ENCODE measurements around the gene PXDN.
A peak's percentile ranks its signal among the peaks of the same experiment; 100 is the strongest.

The PXDN gene

GRCh38 chr2:1605102-1606045, 138.9 kb downstream of the PXDN start:
- peak; percentile 46 for DNase-seq (ENCODE audit: low read depth)
- TF ChIP-seq CTCF (conservative IDR thresholded peaks at IDR 0.05; ENCODE audit: control insufficient read depth, insufficient read depth, low read depth, low read length) = no peak
- H3K4me3 ChIP-seq (ENCODE audit: control insufficient read depth, low read depth, low read length) = no peak overlapping the region

- no peak for TF ChIP-seq CTCF (conservative IDR thresholded peaks at IDR 0.05; ENCODE audit: control insufficient read depth, insufficient read depth, low read depth, low read length)
- H3K4me3 ChIP-seq (ENCODE audit: control insufficient read depth, low read depth, low read length) = no peak overlapping the region
- DNase-seq (ENCODE audit: low read depth) = no peak
Observed at GRCh38 chr2:1603521-1603920, 140.8 kb downstream of the PXDN start.

DNA sequence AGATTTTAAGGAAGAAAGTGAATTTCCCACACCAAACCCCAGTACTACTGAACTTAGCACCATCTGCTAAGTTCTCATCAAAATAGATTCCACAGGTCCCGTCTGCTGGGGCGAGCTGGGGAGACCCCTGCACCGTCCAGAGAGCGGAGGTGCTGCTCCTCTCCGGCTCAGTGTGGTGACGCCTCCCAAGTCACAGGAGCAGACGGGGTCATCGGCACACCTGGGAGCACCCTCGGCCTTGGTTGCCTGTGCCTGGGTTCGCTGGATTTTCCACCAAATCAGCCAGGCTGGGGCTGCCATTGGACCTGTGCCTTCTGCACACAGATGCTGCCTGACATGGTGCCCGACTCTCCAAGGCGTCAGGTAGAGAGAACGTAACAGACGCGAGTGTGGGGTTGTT, 141.3 kb downstream of the PXDN start:
- no peak overlapping the region for H3K4me3 ChIP-seq (ENCODE audit: control insufficient read depth, low read depth, low read length)
- no peak for DNase-seq (ENCODE audit: low read depth)
- TF ChIP-seq CTCF (conservative IDR thresholded peaks at IDR 0.05; ENCODE audit: control insufficient read depth, insufficient read depth, low read depth, low read length) = no peak

DNA sequence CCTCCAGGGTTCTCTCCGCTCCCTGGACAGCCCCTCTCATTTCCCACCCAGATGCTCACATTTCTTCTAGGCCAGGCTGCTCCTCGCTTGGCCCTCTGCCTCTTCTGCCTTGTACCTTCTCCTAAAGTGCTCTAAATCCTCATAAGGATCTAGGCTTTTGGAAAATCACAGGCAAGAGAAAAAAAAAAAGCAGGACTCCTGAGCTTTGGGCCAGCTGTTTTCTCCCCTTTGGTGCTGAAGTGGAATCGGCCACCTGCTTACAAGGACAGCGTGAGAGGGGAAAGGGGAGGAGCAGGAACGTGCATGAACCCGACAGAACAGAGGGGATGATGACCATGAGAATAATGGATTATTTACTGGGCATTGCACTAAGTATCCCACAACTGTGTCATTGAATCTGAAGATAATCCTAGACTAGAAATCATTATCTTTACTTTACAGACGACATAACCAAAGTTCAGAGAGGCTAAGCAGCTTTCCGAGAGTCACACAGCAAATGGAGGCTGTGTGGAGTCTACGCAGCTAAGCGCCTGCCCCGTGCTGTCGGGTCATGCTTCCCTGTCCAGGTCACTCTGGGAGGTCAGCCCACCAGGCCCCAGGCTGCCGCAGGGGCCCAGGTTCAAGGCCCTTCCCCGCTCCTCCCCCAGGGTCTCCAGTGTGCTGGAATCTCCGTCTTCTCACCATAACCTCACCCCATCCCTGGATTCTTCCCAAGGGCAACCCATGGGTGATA, 141.9 kb downstream of the PXDN start:
- TF ChIP-seq CTCF (conservative IDR thresholded peaks at IDR 0.05; ENCODE audit: control insufficient read depth, insufficient read depth, low read depth, low read length) = no peak
- no peak for DNase-seq (ENCODE audit: low read depth)
- H3K4me3 ChIP-seq (ENCODE audit: control insufficient read depth, low read depth, low read length) = no peak overlapping the region

DNA sequence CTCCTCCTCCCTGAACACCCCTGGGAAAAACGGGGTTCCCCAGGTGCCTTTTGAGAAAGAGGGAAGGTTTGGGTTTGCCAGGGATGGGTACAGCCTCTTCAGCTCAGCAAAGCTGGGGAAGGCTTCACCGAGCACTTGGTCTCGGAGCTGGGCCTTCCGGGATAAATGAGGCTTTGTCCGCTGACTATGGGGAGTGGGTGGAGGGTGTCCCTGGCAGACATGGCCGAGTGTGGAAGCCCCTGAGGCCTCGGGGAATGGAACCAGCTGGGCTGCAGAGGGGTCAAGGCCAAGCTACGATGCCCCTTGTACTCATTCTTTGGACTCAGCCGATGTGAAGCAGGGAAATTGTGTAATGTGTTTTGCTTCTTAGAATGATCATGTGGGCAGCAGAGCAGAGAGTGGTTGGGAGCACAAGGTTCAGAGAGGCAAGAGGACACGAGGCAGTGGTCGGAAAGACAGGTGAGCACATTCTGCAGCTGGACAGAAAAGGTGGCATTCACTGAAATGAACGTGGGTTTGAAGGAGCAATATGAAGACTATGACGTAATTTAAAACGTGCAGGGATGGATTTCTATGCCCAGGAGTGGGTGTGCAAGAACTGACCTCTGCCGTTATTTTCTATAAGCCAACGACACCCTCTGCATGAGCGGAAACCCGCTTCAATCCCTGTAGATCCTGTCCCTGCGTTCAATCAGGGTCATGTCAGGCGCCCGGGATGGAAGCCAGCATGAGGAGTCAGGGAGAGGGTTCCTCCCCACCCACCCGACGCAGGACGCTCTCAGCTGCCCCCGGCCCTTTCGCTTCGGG, 142.6 kb downstream of the PXDN start:
- DNase-seq (ENCODE audit: low read depth) = peak; percentile 40
- no peak for TF ChIP-seq CTCF (conservative IDR thresholded peaks at IDR 0.05; ENCODE audit: control insufficient read depth, insufficient read depth, low read depth, low read length)

DNA sequence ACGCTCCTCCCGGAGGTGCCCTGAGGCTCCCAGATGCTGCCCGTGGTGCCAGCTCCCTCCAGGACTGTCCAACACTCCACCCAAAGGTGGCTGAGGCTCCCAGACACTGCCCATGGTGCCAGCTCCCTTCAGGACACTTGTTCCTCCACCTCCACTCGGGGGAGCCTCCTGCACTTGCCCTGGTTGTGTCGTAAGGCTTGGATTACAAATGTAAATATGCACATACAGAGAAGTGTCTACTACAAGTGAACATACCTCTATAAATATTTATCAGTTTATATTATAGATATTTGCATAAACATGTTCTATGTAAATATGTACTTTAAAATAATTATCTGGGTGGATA, 143.3 kb downstream of the PXDN start:
- H3K4me3 ChIP-seq (ENCODE audit: control insufficient read depth, low read depth, low read length) = no peak overlapping the region
- TF ChIP-seq CTCF (conservative IDR thresholded peaks at IDR 0.05; ENCODE audit: control insufficient read depth, insufficient read depth, low read depth, low read length) = no peak
- no peak for DNase-seq (ENCODE audit: low read depth)

More for the DNA sequence above, 142.6 kb downstream of the PXDN start:
- H3K4me3 ChIP-seq (ENCODE audit: control insufficient read depth, low read depth, low read length) = no peak overlapping the region
